Kidney epithelial cell (primary cell): ENCODE data around the gene CD1C. TPM values are rescaled to one million over a fixed set of nuclear protein-coding genes. Genes with fewer than 3 reads are reported as not detected.

Experiments used
- DNase-seq: peaks from one replicate; pipeline ENCODE4 v3.0.0-alpha.2; 2010; ENCODE audit warnings: low read depth
- H3K27me3 ChIP-seq: 2 replicates; pipeline ENCODE4 v1.6.0; 2011; ENCODE audit warnings: low read length; ENCODE audit not compliant: control insufficient read depth, insufficient read depth
- H3K36me3 ChIP-seq: 2 replicates; pipeline ENCODE4 v1.5.1; 2011; ENCODE audit warnings: low read length; ENCODE audit not compliant: control insufficient read depth, insufficient read depth
- H3K4me3 ChIP-seq: 2 replicates; pipeline ENCODE4 v1.5.1; 2011; ENCODE audit warnings: low read depth, mild to moderate bottlenecking, control low read depth, low read length
- CTCF ChIP-seq: IDR thresholded peaks from 2 replicates; pipeline ENCODE4 v1.5.1; 2011; ENCODE audit warnings: mild to moderate bottlenecking, moderate library complexity, low read length, control low read depth, inconsistent platforms; ENCODE audit not compliant: insufficient read depth, poor library complexity, severe bottlenecking
- total RNA-seq: library from RNA; depleted of rRNA; stranded (reverse); fragments of >200 nt; gene quantifications from 2 replicates; pipeline ENCODE4 v1.2.3, GENCODE V29; 2015

The CD1C gene
- total RNA-seq, 1 donor from 2014 or later: not detected

- TF ChIP-seq CTCF: no peak
- Histone ChIP-seq H3K36me3 (no peaks in the 10 kb centered on the region), H3K4me3 (no peak overlapping the region), H3K27me3 (no peaks in the 10 kb centered on the region)
- no peak for DNase-seq
These were observed 39.6 kb downstream of the CD1C start for GRCh38 chr1:158329300-158329699.

- Histone ChIP-seq H3K4me3 (no peak overlapping the region), H3K27me3 (no peaks in the 10 kb centered on the region), H3K36me3 (no peaks in the 10 kb centered on the region)
- no peak for DNase-seq
- TF ChIP-seq CTCF: peak; percentile 29
These were observed 40.0 kb downstream of the CD1C start for GRCh38 chr1:158329733-158330132.

- DNase-seq: no peak
- H3K36me3 ChIP-seq: no peaks in the 10 kb centered on the region
These were observed 40.8 kb downstream of the CD1C start for GRCh38 chr1:158330391-158331105.

GRCh38 chr1:158331106-158331425 is 41.3 kb downstream of the CD1C start:
- Histone ChIP-seq H3K4me3 (no peak overlapping the region), H3K36me3 (no peaks in the 10 kb centered on the region), H3K27me3 (no peaks in the 10 kb centered on the region)
- DNase-seq: no peak
- TF ChIP-seq CTCF: no peak

More at GRCh38 chr1:158330391-158331105, 40.8 kb downstream of the CD1C start:
- TF ChIP-seq CTCF: no peak
- Histone ChIP-seq H3K27me3 (no peaks in the 10 kb centered on the region), H3K4me3 (no peak overlapping the region)

DNA sequence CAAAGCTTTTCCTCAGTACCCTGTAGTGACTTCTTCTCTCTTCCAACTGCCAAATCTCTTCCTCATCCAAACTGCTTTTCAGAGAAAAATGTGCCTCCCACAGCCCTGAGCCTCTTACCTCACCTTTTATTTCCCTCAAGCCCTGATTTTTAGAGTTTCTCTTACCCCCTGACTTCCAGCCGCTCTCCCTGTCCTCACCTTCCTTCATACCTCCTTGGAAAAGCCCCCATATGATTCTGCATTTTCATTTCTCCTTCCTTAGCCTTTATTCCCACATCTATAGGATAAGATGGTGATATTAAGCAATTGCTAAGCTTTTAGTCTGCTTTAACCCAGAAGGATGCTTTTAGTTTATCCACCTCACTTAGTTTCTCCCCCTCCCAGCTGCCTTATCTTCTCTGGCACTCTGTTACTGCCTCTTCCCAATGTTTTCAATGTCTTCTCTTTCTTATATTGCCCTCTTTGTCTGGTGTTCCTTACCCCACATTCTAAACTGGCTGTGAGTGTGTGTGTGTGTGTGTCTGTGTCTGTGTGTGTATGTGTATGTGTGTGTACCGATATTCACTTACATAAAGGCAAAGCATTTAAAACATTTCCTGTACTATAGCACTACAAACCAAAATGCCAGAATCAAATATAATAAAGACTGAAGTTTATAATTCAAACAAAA is 41.9 kb downstream of the CD1C start, which contains the start of gene CD1B:
Gene CD1B (minus strand): TSS at position 51 of the 670 bp plus-strand sequence. CDS start 108 bp downstream, outside the sequence.
- no peaks in the 10 kb centered on the region for H3K36me3 ChIP-seq
- DNase-seq: no peak
- H3K27me3 ChIP-seq: no peaks in the 10 kb centered on the region
- no peak for TF ChIP-seq CTCF
- no peak within 1 kb of the TSS for H3K4me3 ChIP-seq
